Measurements from ENCODE around the gene EPB41L4B. TPM values are rescaled to one million over a fixed set of nuclear protein-coding genes. Genes with fewer than 3 reads are reported as not detected.

Gene EPB41L4B
- total and polyA plus RNA-seq, 2 of the 13 experiments (the other 11 are each of a cell fraction or from before 2014, with no cell fraction given): 17.6 to 22.1 TPM

- TF ChIP-seq EP300 (IDR thresholded peaks at IDR 0.05; ENCODE audit: low read depth in 2 of 2, low read length in 2 of 2) (peak in 1 of 2 experiments; percentile 81; a peak in 2 of 4 replicates), EP300 (CRISPR knock-in tag; IDR thresholded peaks at IDR 0.05; ENCODE audit: borderline replicate concordance) (no peak; the same call in 1 of the 2 replicates), ZXDC (CRISPR knock-in tag; IDR thresholded peaks at IDR 0.05) (no peak), ZNF251 (CRISPR knock-in tag; IDR thresholded peaks at IDR 0.05) (no peak), ZNF580 (CRISPR knock-in tag; IDR thresholded peaks at IDR 0.05; ENCODE audit: borderline replicate concordance, low read depth) (peak; percentile 88; the same call in 1 of the 2 replicates), KMT2A (CRISPR knock-in tag; IDR thresholded peaks at IDR 0.05) (peak; percentile 32; the same call in 1 of the 2 replicates), ZSCAN9 (CRISPR knock-in tag; IDR thresholded peaks at IDR 0.05; ENCODE audit: borderline replicate concordance) (peak; percentile 59; the same call in 1 of the 2 replicates), ZNF879 (CRISPR knock-in tag; IDR thresholded peaks at IDR 0.05) (no peak), MYC (CRISPR knock-in tag; IDR thresholded peaks at IDR 0.05; ENCODE audit: borderline replicate concordance) (0 out of 2 replicates have a peak, but pooled peaks have one; percentile 44), ZNF333 (CRISPR knock-in tag; IDR thresholded peaks at IDR 0.05; ENCODE audit: borderline replicate concordance) (no peak), NCOA2 (CRISPR knock-in tag; IDR thresholded peaks at IDR 0.05) (peak; percentile 82), ZMYM3 (CRISPR knock-in tag; IDR thresholded peaks at IDR 0.05) (peak; percentile 20; the same call in 1 of the 2 replicates), U2AF2 (IDR thresholded peaks at IDR 0.05; ENCODE audit: low read depth, low read length) (no peak), SALL1 (CRISPR knock-in tag; IDR thresholded peaks at IDR 0.05) (peak; percentile 97), GATA4 (IDR thresholded peaks at IDR 0.05; ENCODE audit: borderline replicate concordance, low read depth) (no peak), BCLAF1 (IDR thresholded peaks at IDR 0.05) (no peak), POLR2G (IDR thresholded peaks at IDR 0.05; ENCODE audit: low read depth, low read length) (0 out of 2 replicates have a peak, but pooled peaks have one; percentile 27), KDM5B (CRISPR knock-in tag; IDR thresholded peaks at IDR 0.05; ENCODE audit: borderline replicate concordance) (no peak), SOX6 (IDR thresholded peaks at IDR 0.05) (no peak), SOX6 (CRISPR knock-in tag; IDR thresholded peaks at IDR 0.05) (peak; percentile 88), RARA (CRISPR knock-in tag; IDR thresholded peaks at IDR 0.05) (peak; percentile 70), MAF1 (CRISPR knock-in tag; IDR thresholded peaks at IDR 0.05; ENCODE audit: borderline replicate concordance) (no peak), TGIF2 (CRISPR knock-in tag; IDR thresholded peaks at IDR 0.05) (peak; percentile 57; the same call in 1 of the 2 replicates), MEIS1 (CRISPR knock-in tag; IDR thresholded peaks at IDR 0.05; ENCODE audit: borderline replicate concordance) (peak; percentile 51; the same call in 1 of the 2 replicates), NR2F1 (CRISPR knock-in tag; IDR thresholded peaks at IDR 0.05) (0 out of 4 replicates have a peak, but pooled peaks of 1 of the 2 experiments have one; percentile 11)
Observed at GRCh38 chr9:109307380-109308240, 13.2 kb downstream of the EPB41L4B start (continued).

Measured in HepG2 (cell line).